Measurements from ENCODE around the gene PPIL1.

Gene PPIL1

GRCh38 chr6:36874443-36875249, at the start of gene PPIL1:
TSS of gene PPIL1 (minus strand) at chr6:36874803. CDS start at chr6:36874772, 31 bp downstream.
- TF ChIP-seq GATA3 (IDR thresholded peaks at IDR 0.05; ENCODE audit: low read depth, low read length) (no peak), GATA2 (IDR thresholded peaks at IDR 0.05; ENCODE audit: low read depth, low read length) (peak; percentile 29; the same call in 1 of the 2 replicates)

- TF ChIP-seq GATA2 (IDR thresholded peaks at IDR 0.05; ENCODE audit: low read depth, low read length), result no peak
These were observed 49.5 kb upstream of the PPIL1 start for GRCh38 chr6:36924131-36924530.

GRCh38 chr6:36920546-36920945, 45.9 kb upstream of the PPIL1 start:
- TF ChIP-seq GATA2 (IDR thresholded peaks at IDR 0.05; ENCODE audit: low read depth, low read length), result no peak
- TF ChIP-seq GATA3 (IDR thresholded peaks at IDR 0.05; ENCODE audit: low read depth, low read length), result no peak

GRCh38 chr6:36920049-36920448, 45.4 kb upstream of the PPIL1 start:
- TF ChIP-seq GATA2 (IDR thresholded peaks at IDR 0.05; ENCODE audit: low read depth, low read length), result no peak
- no peak for TF ChIP-seq GATA3 (IDR thresholded peaks at IDR 0.05; ENCODE audit: low read depth, low read length)

- TF ChIP-seq GATA3 (IDR thresholded peaks at IDR 0.05; ENCODE audit: low read depth, low read length), result no peak
- no peak for TF ChIP-seq GATA2 (IDR thresholded peaks at IDR 0.05; ENCODE audit: low read depth, low read length)
These were observed 43.1 kb upstream of the PPIL1 start for GRCh38 chr6:36917541-36918193.

GRCh38 chr6:36916126-36916525, 41.5 kb upstream of the PPIL1 start:
- TF ChIP-seq GATA3 (IDR thresholded peaks at IDR 0.05; ENCODE audit: low read depth, low read length), result no peak
- TF ChIP-seq GATA2 (IDR thresholded peaks at IDR 0.05; ENCODE audit: low read depth, low read length), result no peak

- TF ChIP-seq GATA2 (IDR thresholded peaks at IDR 0.05; ENCODE audit: low read depth, low read length), result no peak
- no peak for TF ChIP-seq GATA3 (IDR thresholded peaks at IDR 0.05; ENCODE audit: low read depth, low read length)
These were observed 41.0 kb upstream of the PPIL1 start for GRCh38 chr6:36915599-36915998.

GRCh38 chr6:36914227-36914794, 39.7 kb upstream of the PPIL1 start:
- TF ChIP-seq GATA2 (IDR thresholded peaks at IDR 0.05; ENCODE audit: low read depth, low read length) (no peak), GATA3 (IDR thresholded peaks at IDR 0.05; ENCODE audit: low read depth, low read length) (no peak)

GRCh38 chr6:36913082-36913481, 38.5 kb upstream of the PPIL1 start:
- TF ChIP-seq GATA2 (IDR thresholded peaks at IDR 0.05; ENCODE audit: low read depth, low read length) (no peak), GATA3 (IDR thresholded peaks at IDR 0.05; ENCODE audit: low read depth, low read length) (no peak)

GRCh38 chr6:36912586-36912985, 38.0 kb upstream of the PPIL1 start:
- no peak for TF ChIP-seq GATA2 (IDR thresholded peaks at IDR 0.05; ENCODE audit: low read depth, low read length)
- no peak for TF ChIP-seq GATA3 (IDR thresholded peaks at IDR 0.05; ENCODE audit: low read depth, low read length)

- TF ChIP-seq GATA2 (IDR thresholded peaks at IDR 0.05; ENCODE audit: low read depth, low read length) (no peak), GATA3 (IDR thresholded peaks at IDR 0.05; ENCODE audit: low read depth, low read length) (no peak)
These were observed 37.4 kb upstream of the PPIL1 start for GRCh38 chr6:36912030-36912454.

GRCh38 chr6:36908747-36909146, 34.1 kb upstream of the PPIL1 start:
- TF ChIP-seq GATA3 (IDR thresholded peaks at IDR 0.05; ENCODE audit: low read depth, low read length), result no peak
- TF ChIP-seq GATA2 (IDR thresholded peaks at IDR 0.05; ENCODE audit: low read depth, low read length), result no peak

GRCh38 chr6:36907781-36908180, 33.2 kb upstream of the PPIL1 start:
- TF ChIP-seq GATA2 (IDR thresholded peaks at IDR 0.05; ENCODE audit: low read depth, low read length) (no peak), GATA3 (IDR thresholded peaks at IDR 0.05; ENCODE audit: low read depth, low read length) (no peak)

GRCh38 chr6:36906539-36907325, 32.1 kb upstream of the PPIL1 start:
- TF ChIP-seq GATA2 (IDR thresholded peaks at IDR 0.05; ENCODE audit: low read depth, low read length), result no peak
- no peak for TF ChIP-seq GATA3 (IDR thresholded peaks at IDR 0.05; ENCODE audit: low read depth, low read length)
